PC-9 (cell line): ENCODE results near the gene IFT88. TPM values are rescaled to one million over a fixed set of nuclear protein-coding genes. Genes with fewer than 3 reads are reported as not detected.

ENCODE experiments used
- BruUV-seq: library from RNA; stranded (reverse); fragments of 400-500 nt; replicated peaks from 2 replicates; lab custom pipeline; 2021; lab: Mats Ljungman, UMichigan
- CTCF ChIA-PET: fragments of 300-600 bp; sonication (Branson Sonifier 250); formaldehyde crosslinking; loops from one replicate; lab custom pipeline; 2022; ENCODE audit warnings: antibody characterized with exemption; lab: Charles Lee
- POLR2A ChIA-PET: fragments of 300-600 bp; sonication (Branson Sonifier 250); formaldehyde crosslinking; loops from one replicate; lab custom pipeline; 2022; ENCODE audit warnings: antibody characterized with exemption; ENCODE audit not compliant: unreplicated experiment; lab: Charles Lee
- DNase-seq, 2 experiments: peaks; one replicate each; pipeline versions ENCODE4 v3.0.0 to v3.0.0-alpha.2; 2015 to 2022; ENCODE audit warnings: mixed read lengths in 1 of 2
- H2AFZ ChIP-seq: fragments of 200-600 bp; sonication (generic); 2 replicates; pipeline ENCODE4 v1.8.1; 2017; ENCODE audit warnings: antibody characterized with exemption
- H3F3A ChIP-seq: fragments of 200-600 bp; sonication (generic); 2 replicates; pipeline ENCODE4 v1.8.1; 2017; ENCODE audit warnings: antibody characterized with exemption, mild to moderate bottlenecking, low read depth; ENCODE audit not compliant: insufficient read depth
- H3K27ac ChIP-seq: fragments of 200-600 bp; sonication (generic); 2 replicates; pipeline ENCODE4 v1.6.1; 2016; ENCODE audit warnings: mixed run types
- H3K27me3 ChIP-seq: fragments of 200-600 bp; sonication (generic); 2 replicates; pipeline ENCODE4 v1.6.1; 2016; ENCODE audit warnings: low read depth, mixed run types; ENCODE audit not compliant: insufficient read depth
- H3K36me3 ChIP-seq: fragments of 200-600 bp; sonication (generic); 2 replicates; pipeline ENCODE4 v1.6.1; 2016; ENCODE audit warnings: low read depth, mixed run types
- H3K4me1 ChIP-seq: fragments of 200-600 bp; sonication (generic); replicated peaks from 2 replicates; pipeline ENCODE4 v1.6.1; 2016; ENCODE audit warnings: mixed run types; ENCODE audit not compliant: insufficient read depth
- H3K4me2 ChIP-seq: fragments of 200-600 bp; sonication (generic); 2 replicates; pipeline ENCODE4 v1.6.1; 2017; ENCODE audit warnings: mixed run types
- H3K4me3 ChIP-seq: fragments of 200-600 bp; sonication (generic); 2 replicates; pipeline ENCODE4 v1.6.1; 2016; ENCODE audit warnings: mixed run types
- H3K79me2 ChIP-seq: fragments of 200-600 bp; sonication (generic); 2 replicates; pipeline ENCODE4 v1.6.1; 2017; ENCODE audit warnings: low read depth, mixed run types
- H3K9me2 ChIP-seq: fragments of 200-600 bp; sonication (generic); 2 replicates; pipeline ENCODE4 v1.8.1; 2017; ENCODE audit warnings: mild to moderate bottlenecking; ENCODE audit not compliant: insufficient read depth
- H3K9me3 ChIP-seq: fragments of 200-600 bp; sonication (generic); 2 replicates; pipeline ENCODE4 v1.8.1; 2016; ENCODE audit warnings: low read depth; ENCODE audit not compliant: insufficient read depth
- H4K20me1 ChIP-seq: fragments of 200-600 bp; sonication (generic); 2 replicates; pipeline ENCODE4 v1.8.1; 2017; ENCODE audit not compliant: insufficient read depth
- EZH2 ChIP-seq: fragments of 200-600 bp; sonication (generic); IDR thresholded peaks from 2 replicates; pipeline ENCODE4 v1.8.0; 2017; ENCODE audit warnings: antibody characterized with exemption, low read depth
- intact Hi-C: fragments of 100-400 bp; cut with micrococcal nuclease; formaldehyde crosslinking; loops from one replicate; pipeline ENCODE4 v1.10.0; 2022; ENCODE audit not compliant: unreplicated experiment
- total RNA-seq: library from RNA; stranded (reverse); gene quantifications from 2 replicates; pipeline ENCODE4 v1.2.3, GENCODE V29; 2021
- TF ChIP-seq, protein P1 (sequence below): fragments of 200-600 bp; sonication (generic); conservative IDR thresholded peaks from 2 replicates; pipeline ENCODE4 v1.6.1; 2017; ENCODE audit warnings: mixed run types, antibody characterized with exemption, mild to moderate bottlenecking, moderate library complexity

The IFT88 gene
- total RNA-seq, 1 experiment from 2014 or later, result 11.7 TPM

DNA sequence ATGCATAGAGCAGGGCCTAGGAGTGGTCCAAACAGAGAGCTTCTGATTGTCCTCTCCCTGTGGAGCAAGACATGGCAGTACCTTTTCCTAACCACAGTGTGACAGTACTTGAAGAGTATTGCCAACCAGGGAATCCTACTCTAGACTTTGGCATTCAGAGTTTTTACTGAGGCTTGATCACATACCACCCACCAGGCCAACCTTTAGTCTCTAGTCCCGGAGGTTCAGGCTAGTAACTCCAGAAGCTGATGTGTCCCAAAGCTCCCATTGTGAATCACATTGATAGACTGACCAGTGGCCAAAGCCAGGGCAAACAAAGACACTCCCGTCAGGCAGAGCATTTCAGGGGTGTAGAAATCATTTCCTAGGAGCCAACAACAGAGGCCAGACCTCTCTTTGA, 18.4 kb downstream of the IFT88 start:
- TF ChIP-seq, protein P1, sequence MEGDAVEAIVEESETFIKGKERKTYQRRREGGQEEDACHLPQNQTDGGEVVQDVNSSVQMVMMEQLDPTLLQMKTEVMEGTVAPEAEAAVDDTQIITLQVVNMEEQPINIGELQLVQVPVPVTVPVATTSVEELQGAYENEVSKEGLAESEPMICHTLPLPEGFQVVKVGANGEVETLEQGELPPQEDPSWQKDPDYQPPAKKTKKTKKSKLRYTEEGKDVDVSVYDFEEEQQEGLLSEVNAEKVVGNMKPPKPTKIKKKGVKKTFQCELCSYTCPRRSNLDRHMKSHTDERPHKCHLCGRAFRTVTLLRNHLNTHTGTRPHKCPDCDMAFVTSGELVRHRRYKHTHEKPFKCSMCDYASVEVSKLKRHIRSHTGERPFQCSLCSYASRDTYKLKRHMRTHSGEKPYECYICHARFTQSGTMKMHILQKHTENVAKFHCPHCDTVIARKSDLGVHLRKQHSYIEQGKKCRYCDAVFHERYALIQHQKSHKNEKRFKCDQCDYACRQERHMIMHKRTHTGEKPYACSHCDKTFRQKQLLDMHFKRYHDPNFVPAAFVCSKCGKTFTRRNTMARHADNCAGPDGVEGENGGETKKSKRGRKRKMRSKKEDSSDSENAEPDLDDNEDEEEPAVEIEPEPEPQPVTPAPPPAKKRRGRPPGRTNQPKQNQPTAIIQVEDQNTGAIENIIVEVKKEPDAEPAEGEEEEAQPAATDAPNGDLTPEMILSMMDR, result no peak
- no peak for TF ChIP-seq EZH2
- Histone ChIP-seq H3K36me3 (peaks cover 23% of the 10 kb centered on the region), H3K27ac (no peak overlapping the region), H3K9me3 (peaks cover 7% of the 10 kb centered on the region; the same call in 1 of the 2 replicates), H3K79me2 (no peaks in the 10 kb centered on the region), H3K4me1 (no peaks in the 10 kb centered on the region), H3K27me3 (no peaks in the 10 kb centered on the region), H3K9me2 (no peaks in the 10 kb centered on the region), H3K4me2 (no peak overlapping the region), H3K4me3 (no peak overlapping the region), H2AFZ (no peak overlapping the region), H4K20me1 (no peaks in the 10 kb centered on the region), H3F3A (no peaks in the 10 kb centered on the region; the same call in 1 of the 2 replicates)
- POLR2A ChIA-PET, result no interaction called here
- no peak for DNase-seq
- BruUV-seq, result no TSS peak
- intact Hi-C loops, result no loop called here
- CTCF ChIA-PET, result no interaction called here

DNA sequence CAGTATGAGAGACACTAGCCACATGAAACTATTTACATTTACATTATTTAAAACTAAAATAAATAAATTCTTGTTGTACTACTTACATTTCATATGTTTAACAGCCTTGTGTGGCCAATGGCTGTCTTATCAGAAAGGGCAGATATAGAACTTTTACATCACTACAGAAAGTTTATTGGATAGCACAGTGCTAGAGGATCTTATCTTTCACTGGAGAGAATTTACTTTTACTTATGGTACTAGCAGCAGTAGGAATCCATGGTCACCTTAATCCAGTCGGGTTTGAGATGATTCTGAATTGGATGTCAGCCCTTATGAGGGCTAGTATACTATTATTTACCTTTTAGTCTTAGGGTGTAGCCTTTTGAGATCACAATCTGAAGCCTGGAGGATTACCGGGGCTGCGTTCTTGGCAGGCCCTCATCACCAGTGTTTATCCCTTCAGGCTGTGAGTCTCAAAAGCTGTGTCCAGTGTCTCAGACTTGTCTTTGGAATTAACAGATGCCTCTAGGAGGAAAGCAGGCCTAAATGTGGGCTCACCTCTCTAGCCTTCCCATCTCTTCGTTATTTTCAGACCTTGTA, 21.7 kb downstream of the IFT88 start:
- H3K36me3 ChIP-seq, result peaks cover 15% of the 10 kb centered on the region
- no TSS peak for BruUV-seq
- no peak overlapping the region for H3K4me2 ChIP-seq
- no peaks in the 10 kb centered on the region for H4K20me1 ChIP-seq
- H3K9me2 ChIP-seq, result no peaks in the 10 kb centered on the region
- no peaks in the 10 kb centered on the region for H3K4me1 ChIP-seq
- TF ChIP-seq EZH2, result no peak
- TF ChIP-seq, protein P1, result no peak
- no peaks in the 10 kb centered on the region for H3K79me2 ChIP-seq
- H3K9me3 ChIP-seq, result peaks cover 5% of the 10 kb centered on the region; the same call in 1 of the 2 replicates
- no peaks in the 10 kb centered on the region; the same call in 1 of the 2 replicates for H3F3A ChIP-seq
- H3K27me3 ChIP-seq, result no peaks in the 10 kb centered on the region
- intact Hi-C loops, result no loop called here
- H3K4me3 ChIP-seq, result no peak overlapping the region
- H2AFZ ChIP-seq, result no peak overlapping the region
- no peak for DNase-seq
- CTCF ChIA-PET, result no interaction called here
- H3K27ac ChIP-seq, result no peak overlapping the region
- POLR2A ChIA-PET, result no interaction called here

DNA sequence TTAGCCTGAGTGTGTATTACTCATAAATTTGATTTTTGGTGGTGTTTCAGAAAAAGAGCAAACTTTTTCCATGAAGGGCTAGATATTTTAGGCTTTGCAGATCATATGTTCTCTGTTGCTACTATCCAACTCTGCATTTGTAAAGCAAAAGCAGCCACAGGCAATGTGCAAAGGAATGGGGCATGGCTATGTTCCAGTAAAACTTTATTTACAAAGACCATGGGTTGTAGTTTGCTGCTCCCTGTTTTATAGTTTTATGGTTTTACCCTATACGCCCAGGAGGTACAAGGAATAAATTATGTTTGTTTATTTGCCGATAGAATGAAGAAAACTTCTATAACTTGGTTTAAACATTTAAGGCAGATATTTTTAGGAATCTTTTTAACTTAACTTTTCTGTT, 23.6 kb downstream of the IFT88 start:
- TF ChIP-seq EZH2, result no peak
- TF ChIP-seq, protein P1, result no peak
- intact Hi-C loops, result no loop called here

More for the DNA sequence above, 23.6 kb downstream of the IFT88 start:
- no peaks in the 10 kb centered on the region for H3K9me2 ChIP-seq
- H3K4me3 ChIP-seq, result no peak overlapping the region
- 0 out of 2 replicates have a peak, but pooled peaks cover 5% of the 10 kb centered on the region for H3K36me3 ChIP-seq
- H4K20me1 ChIP-seq, result no peaks in the 10 kb centered on the region
- H3F3A ChIP-seq, result no peaks in the 10 kb centered on the region; the same call in 1 of the 2 replicates
- no peaks in the 10 kb centered on the region for H3K27me3 ChIP-seq
- DNase-seq, result no peak
- H3K4me1 ChIP-seq, result no peaks in the 10 kb centered on the region
- H3K4me2 ChIP-seq, result no peak overlapping the region
- no peaks in the 10 kb centered on the region for H3K79me2 ChIP-seq
- H2AFZ ChIP-seq, result no peak overlapping the region
- BruUV-seq, result no TSS peak
- H3K9me3 ChIP-seq, result no peaks in the 10 kb centered on the region
- CTCF ChIA-PET, result no interaction called here
- POLR2A ChIA-PET, result no interaction called here
- no peak overlapping the region for H3K27ac ChIP-seq
